Measurements from ENCODE around the gene FMNL2. TPM values are rescaled to one million over a fixed set of nuclear protein-coding genes. Genes with fewer than 3 reads are reported as not detected.
A peak's percentile ranks its signal among the peaks of the same experiment; 100 is the strongest.

Gene FMNL2
- polyA plus RNA-seq, 4 donors: 7.0 to 23.3 (median 8.7) TPM

GRCh38 chr2:152354069-152354755 is 19.2 kb downstream of the FMNL2 start:
- H3K9me3 ChIP-seq (ENCODE audit: control insufficient read depth in 2 of 2, insufficient read depth in 1 of 2, low read depth in 1 of 2, low read length in 1 of 2): no peaks in the 10 kb centered on the region
- WGBS, 3 donors: 79 to 90% (median 89%) methylated on average over 4 of the region's 4 CpGs
- no peak for FAIRE-seq

GRCh38 chr2:152354909-152355308 is 19.9 kb downstream of the FMNL2 start:
- H3K27ac ChIP-seq (ENCODE audit: low read depth in 1 of 3, low read length in 2 of 3): no peak overlapping the region
- peaks cover 0 to 6% (median 0%) of the 10 kb centered on the region in 3 donors for H3K4me1 ChIP-seq (ENCODE audit: control insufficient read depth in 3 of 3, insufficient read depth in 2 of 3, low read depth in 1 of 3, low read length in 2 of 3)
- H3K27me3 ChIP-seq (ENCODE audit: control insufficient read depth in 3 of 3, insufficient read depth in 3 of 3, low read length in 3 of 3): no peaks in the 10 kb centered on the region
- peaks cover 0 to 3% (median 0%) of the 10 kb centered on the region in 3 donors for H3K36me3 ChIP-seq (ENCODE audit: control insufficient read depth in 3 of 3, insufficient read depth in 2 of 3, low read depth in 1 of 3, low read length in 3 of 3)
- 54 to 79% (median 77%) methylated on average over 3 of the region's 3 CpGs for WGBS, 3 donors
- H3K4me3 ChIP-seq (ENCODE audit: low read depth in 1 of 3, low read length in 3 of 3): no peak overlapping the region
- FAIRE-seq: no peak
- DNase-seq: no peak
- no peaks in the 10 kb centered on the region for H3K9me3 ChIP-seq (ENCODE audit: control insufficient read depth in 2 of 2, insufficient read depth in 1 of 2, low read depth in 1 of 2, low read length in 1 of 2)

More at GRCh38 chr2:152354069-152354755, 19.2 kb downstream of the FMNL2 start:
- Histone ChIP-seq H3K4me1 (ENCODE audit: control insufficient read depth in 3 of 3, insufficient read depth in 2 of 3, low read depth in 1 of 3, low read length in 2 of 3) (peaks cover 0 to 6% (median 0%) of the 10 kb centered on the region in 3 donors), H3K27ac (ENCODE audit: low read depth in 1 of 3, low read length in 2 of 3) (no peak overlapping the region), H3K4me3 (ENCODE audit: low read depth in 1 of 3, low read length in 3 of 3) (no peak overlapping the region), H3K36me3 (ENCODE audit: control insufficient read depth in 3 of 3, insufficient read depth in 2 of 3, low read depth in 1 of 3, low read length in 3 of 3) (peaks cover 0 to 3% (median 0%) of the 10 kb centered on the region in 3 donors), H3K27me3 (ENCODE audit: control insufficient read depth in 3 of 3, insufficient read depth in 3 of 3, low read length in 3 of 3) (no peaks in the 10 kb centered on the region)
- no peak for DNase-seq

GRCh38 chr2:152355409-152355831 is 20.4 kb downstream of the FMNL2 start:
- Histone ChIP-seq H3K36me3 (ENCODE audit: control insufficient read depth in 3 of 3, insufficient read depth in 2 of 3, low read depth in 1 of 3, low read length in 3 of 3) (peaks cover 0 to 3% (median 0%) of the 10 kb centered on the region in 3 donors), H3K27me3 (ENCODE audit: control insufficient read depth in 3 of 3, insufficient read depth in 3 of 3, low read length in 3 of 3) (no peaks in the 10 kb centered on the region), H3K4me3 (ENCODE audit: low read depth in 1 of 3, low read length in 3 of 3) (no peak overlapping the region), H3K9me3 (ENCODE audit: control insufficient read depth in 2 of 2, insufficient read depth in 1 of 2, low read depth in 1 of 2, low read length in 1 of 2) (no peaks in the 10 kb centered on the region), H3K27ac (ENCODE audit: low read depth in 1 of 3, low read length in 2 of 3) (no peak overlapping the region), H3K4me1 (ENCODE audit: control insufficient read depth in 3 of 3, insufficient read depth in 2 of 3, low read depth in 1 of 3, low read length in 2 of 3) (peaks cover 0 to 6% (median 0%) of the 10 kb centered on the region in 3 donors)
- DNase-seq (no peak), FAIRE-seq (no peak)
- 63 to 73% (median 67%) methylated on average over 2 of the region's 2 CpGs for WGBS, 3 donors

GRCh38 chr2:152359573-152360363 is 24.8 kb downstream of the FMNL2 start:
- no peaks in the 10 kb centered on the region for H3K9me3 ChIP-seq (ENCODE audit: control insufficient read depth in 2 of 2, insufficient read depth in 1 of 2, low read depth in 1 of 2, low read length in 1 of 2)
- H3K36me3 ChIP-seq (ENCODE audit: control insufficient read depth in 3 of 3, insufficient read depth in 2 of 3, low read depth in 1 of 3, low read length in 3 of 3): peaks cover 0 to 3% (median 0%) of the 10 kb centered on the region in 3 donors
- no peak for FAIRE-seq
- H3K4me3 ChIP-seq (ENCODE audit: low read depth in 1 of 3, low read length in 3 of 3): no peak overlapping the region
- peaks cover 0 to 3% (median 0%) of the 10 kb centered on the region in 3 donors for H3K4me1 ChIP-seq (ENCODE audit: control insufficient read depth in 3 of 3, insufficient read depth in 2 of 3, low read depth in 1 of 3, low read length in 2 of 3)
- DNase-seq: no peak
- WGBS, 3 donors: 78 to 90% (median 89%) methylated on average over 6 of the region's 6 CpGs
- no peak overlapping the region for H3K27ac ChIP-seq (ENCODE audit: low read depth in 1 of 3, low read length in 2 of 3)
- H3K27me3 ChIP-seq (ENCODE audit: control insufficient read depth in 3 of 3, insufficient read depth in 3 of 3, low read length in 3 of 3): no peaks in the 10 kb centered on the region

GRCh38 chr2:152363936-152364335 is 29.0 kb downstream of the FMNL2 start:
- DNase-seq: no peak
- no peak overlapping the region for H3K4me3 ChIP-seq (ENCODE audit: low read depth in 1 of 3, low read length in 3 of 3)
- no peaks in the 10 kb centered on the region for H3K36me3 ChIP-seq (ENCODE audit: control insufficient read depth in 3 of 3, insufficient read depth in 2 of 3, low read depth in 1 of 3, low read length in 3 of 3)
- H3K27ac ChIP-seq (ENCODE audit: low read depth in 1 of 3, low read length in 2 of 3): no peak overlapping the region
- no peak for FAIRE-seq
- 70 to 94% (median 73%) methylated on average over 1 of the region's 1 CpG for WGBS, 3 donors
- no peaks in the 10 kb centered on the region for H3K27me3 ChIP-seq (ENCODE audit: control insufficient read depth in 3 of 3, insufficient read depth in 3 of 3, low read length in 3 of 3)
- H3K9me3 ChIP-seq (ENCODE audit: control insufficient read depth in 2 of 2, insufficient read depth in 1 of 2, low read depth in 1 of 2, low read length in 1 of 2): no peaks in the 10 kb centered on the region
- H3K4me1 ChIP-seq (ENCODE audit: control insufficient read depth in 3 of 3, insufficient read depth in 2 of 3, low read depth in 1 of 3, low read length in 2 of 3): no peaks in the 10 kb centered on the region

- FAIRE-seq: no peak
- 81 to 88% (median 82%) methylated on average over 9 of the region's 9 CpGs for WGBS, 3 donors
- no peak overlapping the region for H3K4me3 ChIP-seq (ENCODE audit: low read depth in 1 of 3, low read length in 3 of 3)
- H3K27me3 ChIP-seq (ENCODE audit: control insufficient read depth in 3 of 3, insufficient read depth in 3 of 3, low read length in 3 of 3): no peaks in the 10 kb centered on the region
- H3K9me3 ChIP-seq (ENCODE audit: control insufficient read depth in 2 of 2, insufficient read depth in 1 of 2, low read depth in 1 of 2, low read length in 1 of 2): no peaks in the 10 kb centered on the region
- H3K36me3 ChIP-seq (ENCODE audit: control insufficient read depth in 3 of 3, insufficient read depth in 2 of 3, low read depth in 1 of 3, low read length in 3 of 3): no peaks in the 10 kb centered on the region
- peaks cover 0 to 2% (median 0%) of the 10 kb centered on the region in 3 donors for H3K4me1 ChIP-seq (ENCODE audit: control insufficient read depth in 3 of 3, insufficient read depth in 2 of 3, low read depth in 1 of 3, low read length in 2 of 3)
- DNase-seq: no peak
- no peak overlapping the region for H3K27ac ChIP-seq (ENCODE audit: low read depth in 1 of 3, low read length in 2 of 3)
These were observed 32.8 kb downstream of the FMNL2 start for GRCh38 chr2:152367547-152368390.

- no peaks in the 10 kb centered on the region for H3K36me3 ChIP-seq (ENCODE audit: control insufficient read depth in 3 of 3, insufficient read depth in 2 of 3, low read depth in 1 of 3, low read length in 3 of 3)
- 58 to 81% (median 73%) methylated on average over 5 of the region's 5 CpGs for whole genome bisulfite sequencing, 3 donors
- FAIRE-seq (peak; percentile 64), DNase-seq (peak; percentile 28 to 79)
- H3K27ac ChIP-seq (ENCODE audit: low read depth in 1 of 3, low read length in 2 of 3): no peak overlapping the region
- peaks cover 0 to 2% (median 0%) of the 10 kb centered on the region in 3 donors for H3K4me1 ChIP-seq (ENCODE audit: control insufficient read depth in 3 of 3, insufficient read depth in 2 of 3, low read depth in 1 of 3, low read length in 2 of 3)
- H3K27me3 ChIP-seq (ENCODE audit: control insufficient read depth in 3 of 3, insufficient read depth in 3 of 3, low read length in 3 of 3): no peaks in the 10 kb centered on the region
- no peak overlapping the region for H3K4me3 ChIP-seq (ENCODE audit: low read depth in 1 of 3, low read length in 3 of 3)
- H3K9me3 ChIP-seq (ENCODE audit: control insufficient read depth in 2 of 2, insufficient read depth in 1 of 2, low read depth in 1 of 2, low read length in 1 of 2): no peaks in the 10 kb centered on the region
These were observed 34.3 kb downstream of the FMNL2 start for GRCh38 chr2:152369176-152369860.
